ENCODE measurements around the gene WNT9B. TPM values are rescaled to one million over a fixed set of nuclear protein-coding genes. Genes with fewer than 3 reads are reported as not detected.

The WNT9B gene
- total RNA-seq, 1 experiment from 2014 or later: 0.70 TPM

- Histone ChIP-seq H2BK12ac (ENCODE audit: insufficient read length, low read depth, low read length) (no peak overlapping the region), H2AK5ac (ENCODE audit: insufficient read length, low read length) (no peak overlapping the region), H3K14ac (ENCODE audit: insufficient read depth, low read length) (no peak overlapping the region), H3K23ac (ENCODE audit: insufficient read length, low read depth, low read length) (no peak overlapping the region), H4K8ac (replicated peaks; ENCODE audit: insufficient read length, low read depth, low read length) (no peak overlapping the region), H3K27ac (ENCODE audit: insufficient read length, low read depth, low read length) (no peak overlapping the region), H3K79me2 (ENCODE audit: insufficient read depth, low read length) (no peaks in the 10 kb centered on the region), H3K56ac (ENCODE audit: insufficient read length, low read depth, low read length) (no peak overlapping the region), H4K20me1 (ENCODE audit: control insufficient read depth, insufficient read depth, insufficient read length) (no peaks in the 10 kb centered on the region), H3K18ac (ENCODE audit: insufficient read length, low read depth, low read length) (no peak overlapping the region), H2BK20ac (ENCODE audit: low read depth, low read length, poor library complexity, severe bottlenecking) (no peak overlapping the region), H3K27me3 (ENCODE audit: insufficient read depth, low read length) (peaks cover 26% of the 10 kb centered on the region), H3K23me2 (ENCODE audit: insufficient read length, low read depth, low read length, poor library complexity, severe bottlenecking) (peaks cover 24% of the 10 kb centered on the region), H3K4me1 (ENCODE audit: insufficient read depth, low read length) (peaks cover 5% of the 10 kb centered on the region; the same call in 1 of the 2 replicates), H3T11ph (ENCODE audit: low read length) (no peak overlapping the region), H2BK15ac (ENCODE audit: low read depth, low read length) (no peak overlapping the region), H3K79me1 (ENCODE audit: insufficient read depth, low read depth, low read length, poor library complexity, severe bottlenecking) (no peaks in the 10 kb centered on the region), H4K91ac (ENCODE audit: insufficient read length, low read depth, low read length) (no peak overlapping the region), H3K9ac (ENCODE audit: extremely low read depth, insufficient read length, low read length) (no peak overlapping the region), H2AFZ (ENCODE audit: low read length) (no peak overlapping the region), H3K9me3 (ENCODE audit: control insufficient read depth, low read depth, low read length) (no peaks in the 10 kb centered on the region), H4K5ac (ENCODE audit: insufficient read length, low read depth, low read length) (no peak overlapping the region), H3K4me2 (ENCODE audit: insufficient read depth, insufficient read length, low read length) (peak overlapping the region; percentile 41), H3K4ac (ENCODE audit: low read depth, low read length) (no peak overlapping the region), H2BK5ac (ENCODE audit: insufficient read length, low read length) (no peak overlapping the region), H2BK120ac (ENCODE audit: low read depth, low read length, poor library complexity, severe bottlenecking) (no peak overlapping the region)
- H3K27ac Mint-ChIP-seq: no peak overlapping the region
- no peak overlapping the region for H3K4me3 Mint-ChIP-seq
- no peaks in the 10 kb centered on the region; a peak in 1 of 5 replicates for H3K9me3 Mint-ChIP-seq
- WGBS (ENCODE audit: extremely low coverage, insufficient read length, low lambda C conversion rate): no CpG with 5 or more reads among the region's 35 CpGs
- H3K36me3 Mint-ChIP-seq (ENCODE audit: insufficient read depth in 1 of 3, low read depth in 3 of 3): no peaks in the 10 kb centered on the region; a peak in 1 of 7 replicates
- TF ChIP-seq, protein P1, sequence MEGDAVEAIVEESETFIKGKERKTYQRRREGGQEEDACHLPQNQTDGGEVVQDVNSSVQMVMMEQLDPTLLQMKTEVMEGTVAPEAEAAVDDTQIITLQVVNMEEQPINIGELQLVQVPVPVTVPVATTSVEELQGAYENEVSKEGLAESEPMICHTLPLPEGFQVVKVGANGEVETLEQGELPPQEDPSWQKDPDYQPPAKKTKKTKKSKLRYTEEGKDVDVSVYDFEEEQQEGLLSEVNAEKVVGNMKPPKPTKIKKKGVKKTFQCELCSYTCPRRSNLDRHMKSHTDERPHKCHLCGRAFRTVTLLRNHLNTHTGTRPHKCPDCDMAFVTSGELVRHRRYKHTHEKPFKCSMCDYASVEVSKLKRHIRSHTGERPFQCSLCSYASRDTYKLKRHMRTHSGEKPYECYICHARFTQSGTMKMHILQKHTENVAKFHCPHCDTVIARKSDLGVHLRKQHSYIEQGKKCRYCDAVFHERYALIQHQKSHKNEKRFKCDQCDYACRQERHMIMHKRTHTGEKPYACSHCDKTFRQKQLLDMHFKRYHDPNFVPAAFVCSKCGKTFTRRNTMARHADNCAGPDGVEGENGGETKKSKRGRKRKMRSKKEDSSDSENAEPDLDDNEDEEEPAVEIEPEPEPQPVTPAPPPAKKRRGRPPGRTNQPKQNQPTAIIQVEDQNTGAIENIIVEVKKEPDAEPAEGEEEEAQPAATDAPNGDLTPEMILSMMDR (conservative IDR thresholded peaks at IDR 0.05): peak; percentile 97
- DNase-seq: peak; percentile 90
- peaks cover 21 to 29% of the 10 kb centered on the region in 2 experiments for H3K4me1 Mint-ChIP-seq
- H3K27me3 Mint-ChIP-seq (ENCODE audit: low read depth): peaks cover 72% of the 10 kb centered on the region
These were observed 28.9 kb upstream of the WNT9B start for GRCh38 chr17:46822388-46822921.
